ENCODE results near the gene GATC. TPM values are rescaled to one million over a fixed set of nuclear protein-coding genes. Genes with fewer than 3 reads are reported as not detected.

GATC gene
- total and polyA plus RNA-seq, 7 donors, result 6.4 to 17.6 (median 9.1) TPM

DNA sequence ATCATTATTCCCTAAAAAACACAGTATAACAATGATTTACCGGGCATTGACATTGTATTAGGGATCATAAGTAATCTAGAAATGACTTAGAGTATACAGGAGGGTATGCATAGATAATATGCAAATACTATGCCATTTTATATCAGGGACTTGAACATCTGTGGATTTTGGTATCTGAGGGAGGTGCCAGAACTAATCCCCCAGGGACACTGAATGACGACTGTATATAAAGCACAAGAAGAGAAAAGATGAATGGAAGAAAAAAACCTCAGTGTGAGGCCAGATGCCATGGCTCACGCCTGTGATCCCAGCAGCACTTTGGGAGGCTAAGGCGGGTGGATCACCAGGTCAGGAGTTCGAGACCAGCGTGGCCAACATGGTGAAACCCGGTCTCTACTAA lies 33.8 kb upstream of the GATC start:
- Histone ChIP-seq H3K4me1 (no peaks in the 10 kb centered on the region), H3K9me3 (no peaks in the 10 kb centered on the region), H3K27ac (no peak overlapping the region), H3K4me3 (no peak overlapping the region), H3K36me3 (ENCODE audit: insufficient read depth in 1 of 2, low read depth in 1 of 2) (no peaks in the 10 kb centered on the region), H3K27me3 (ENCODE audit: insufficient read depth in 3 of 3, low read length in 2 of 3) (peaks cover 0 to under 1% (median 0%) of the 10 kb centered on the region in 3 donors)
- WGBS, 3 donors, result 60 to 68% (median 60%) methylated on average over 7 of the region's 7 CpGs
- DNase-seq (no peak), ATAC-seq (no peak)
- intact Hi-C loops (cut with DNase I), result no loop called here
- TF ChIP-seq, protein P1, sequence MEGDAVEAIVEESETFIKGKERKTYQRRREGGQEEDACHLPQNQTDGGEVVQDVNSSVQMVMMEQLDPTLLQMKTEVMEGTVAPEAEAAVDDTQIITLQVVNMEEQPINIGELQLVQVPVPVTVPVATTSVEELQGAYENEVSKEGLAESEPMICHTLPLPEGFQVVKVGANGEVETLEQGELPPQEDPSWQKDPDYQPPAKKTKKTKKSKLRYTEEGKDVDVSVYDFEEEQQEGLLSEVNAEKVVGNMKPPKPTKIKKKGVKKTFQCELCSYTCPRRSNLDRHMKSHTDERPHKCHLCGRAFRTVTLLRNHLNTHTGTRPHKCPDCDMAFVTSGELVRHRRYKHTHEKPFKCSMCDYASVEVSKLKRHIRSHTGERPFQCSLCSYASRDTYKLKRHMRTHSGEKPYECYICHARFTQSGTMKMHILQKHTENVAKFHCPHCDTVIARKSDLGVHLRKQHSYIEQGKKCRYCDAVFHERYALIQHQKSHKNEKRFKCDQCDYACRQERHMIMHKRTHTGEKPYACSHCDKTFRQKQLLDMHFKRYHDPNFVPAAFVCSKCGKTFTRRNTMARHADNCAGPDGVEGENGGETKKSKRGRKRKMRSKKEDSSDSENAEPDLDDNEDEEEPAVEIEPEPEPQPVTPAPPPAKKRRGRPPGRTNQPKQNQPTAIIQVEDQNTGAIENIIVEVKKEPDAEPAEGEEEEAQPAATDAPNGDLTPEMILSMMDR (IDR thresholded peaks at IDR 0.05), result no peak

GRCh38 chr12:120413901-120414695 lies 32.1 kb upstream of the GATC start:
- Histone ChIP-seq H3K4me1 (no peaks in the 10 kb centered on the region), H3K27me3 (ENCODE audit: insufficient read depth in 3 of 3, low read length in 2 of 3) (peaks cover 0 to 7% (median 1%) of the 10 kb centered on the region in 3 donors), H3K27ac (no peak overlapping the region), H3K9me3 (no peaks in the 10 kb centered on the region), H3K4me3 (no peak overlapping the region), H3K36me3 (ENCODE audit: insufficient read depth in 1 of 2, low read depth in 1 of 2) (no peaks in the 10 kb centered on the region)
- ATAC-seq (no peak), DNase-seq (no peak)
- TF ChIP-seq, protein P1 (IDR thresholded peaks at IDR 0.05), result no peak
- WGBS, 3 donors, result 38 to 56% (median 39%) methylated on average over 13 of the region's 13 CpGs
- intact Hi-C loops (cut with DNase I), result no loop called here

DNA sequence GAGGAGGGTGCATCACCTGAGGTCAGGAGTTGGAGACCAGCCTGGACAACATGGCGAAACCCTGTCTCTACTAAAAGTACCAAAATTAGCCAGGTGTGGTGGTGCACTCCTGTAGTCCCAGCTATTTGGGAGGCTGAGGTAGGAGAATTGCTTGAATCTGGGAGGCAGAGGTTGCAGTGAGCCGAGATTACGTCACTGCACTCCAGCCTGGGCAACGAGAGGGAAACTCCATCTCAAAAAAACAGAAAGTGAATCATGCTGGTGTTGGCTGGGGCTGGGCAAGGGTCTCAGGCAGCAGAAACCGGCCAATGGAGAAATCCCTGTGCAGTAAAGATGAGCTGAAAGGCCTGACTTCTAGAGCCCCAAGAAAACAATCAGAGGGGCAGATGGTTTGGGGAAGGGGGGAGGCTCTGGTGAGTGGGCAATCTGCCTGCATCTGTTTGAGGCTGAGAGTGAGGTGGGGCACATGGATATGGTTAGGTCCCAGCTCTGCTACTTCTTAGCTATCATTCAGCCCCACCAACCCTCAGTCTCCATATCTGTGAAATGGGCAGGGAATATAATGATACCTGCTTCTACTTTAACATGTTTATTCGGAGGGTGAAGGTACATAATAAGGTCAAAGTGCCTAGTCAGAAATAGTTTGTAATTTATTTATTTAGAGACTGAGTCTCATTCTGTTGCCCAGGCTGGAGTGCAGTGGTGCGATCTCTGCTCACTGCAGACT lies 29.6 kb upstream of the GATC start:
- no peak overlapping the region for H3K4me3 ChIP-seq
- peaks cover 0 to 7% (median 1%) of the 10 kb centered on the region in 3 donors for H3K27me3 ChIP-seq (ENCODE audit: insufficient read depth in 3 of 3, low read length in 2 of 3)
- no peaks in the 10 kb centered on the region for H3K36me3 ChIP-seq (ENCODE audit: insufficient read depth in 1 of 2, low read depth in 1 of 2)
- DNase-seq (no peak), ATAC-seq (no peak)
- no peaks in the 10 kb centered on the region for H3K4me1 ChIP-seq
- TF ChIP-seq, protein P1 (IDR thresholded peaks at IDR 0.05), result no peak
- intact Hi-C loops (cut with DNase I), result no loop called here
- 76 to 80% (median 79%) methylated on average over 7 of the region's 7 CpGs for WGBS, 3 donors
- no peaks in the 10 kb centered on the region for H3K9me3 ChIP-seq
- H3K27ac ChIP-seq, result no peak overlapping the region

DNA sequence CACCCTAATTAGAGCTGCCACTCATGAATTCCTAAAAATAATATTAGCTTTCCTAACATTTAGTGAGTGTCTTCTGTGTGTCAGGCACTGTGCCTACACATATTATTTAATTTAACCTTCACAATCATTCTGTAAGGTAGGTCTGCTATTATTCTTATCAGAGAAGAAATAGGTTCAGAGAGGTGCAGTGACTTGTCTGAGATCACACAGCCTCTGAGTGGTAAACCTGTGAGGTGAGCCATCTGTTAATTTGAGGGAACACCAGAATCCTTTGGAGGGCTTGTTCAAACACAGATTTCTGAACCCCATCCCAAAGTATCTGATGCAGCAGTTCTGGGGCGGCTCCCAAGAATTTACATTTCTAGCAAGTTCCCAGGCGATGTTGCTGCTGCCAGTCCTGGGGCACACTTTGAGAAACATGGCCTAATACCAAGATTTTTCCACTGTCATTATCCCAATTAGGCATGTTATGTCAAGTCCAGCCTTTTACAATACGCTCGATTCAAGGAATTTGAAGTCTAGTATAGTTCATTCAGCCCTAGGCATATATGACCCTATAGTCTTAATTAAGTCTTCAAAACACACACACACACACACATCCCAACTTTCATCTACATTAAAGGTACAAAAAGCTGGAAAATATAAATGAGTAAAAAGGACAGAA lies 28.2 kb upstream of the GATC start:
- WGBS, 3 donors, result 62 to 83% (median 63%) methylated on average over 4 of the region's 4 CpGs
- no peak overlapping the region for H3K27ac ChIP-seq
- no peaks in the 10 kb centered on the region for H3K9me3 ChIP-seq
- DNase-seq (no peak), ATAC-seq (no peak)
- no peaks in the 10 kb centered on the region for H3K36me3 ChIP-seq (ENCODE audit: insufficient read depth in 1 of 2, low read depth in 1 of 2)
- intact Hi-C loops (cut with DNase I), result no loop called here
- TF ChIP-seq, protein P1 (IDR thresholded peaks at IDR 0.05), result no peak
- no peaks in the 10 kb centered on the region for H3K4me1 ChIP-seq
- H3K27me3 ChIP-seq (ENCODE audit: insufficient read depth in 3 of 3, low read length in 2 of 3), result peaks cover 0 to 7% (median 1%) of the 10 kb centered on the region in 3 donors
- no peak overlapping the region for H3K4me3 ChIP-seq
